ENCODE measurements around the gene TMEM198. TPM values are rescaled to one million over a fixed set of nuclear protein-coding genes. Genes with fewer than 3 reads are reported as not detected.

TMEM198 gene
- 0.97 and 0.99 TPM in 2 replicates for polyA plus RNA-seq

GRCh38 chr2:219543596-219544358 is at the start of gene TMEM198, which contains the start of gene CHPF:
TMEM198 (plus strand) TSS chr2:219544028; CDS start chr2:219544728, 700 bp downstream.
CHPF (minus strand) TSS chr2:219543809; CDS start chr2:219543538, 271 bp downstream.

GRCh38 chr2:219498280-219499057 is 45.4 kb upstream of the TMEM198 start, which contains the start of gene GMPPA:
GMPPA (plus strand) TSS chr2:219498891; CDS start chr2:219499976, 1,085 bp downstream.

GRCh38 chr2:219514196-219514761 is 29.5 kb upstream of the TMEM198 start, which contains the start of gene ASIC4:
ASIC4 (plus strand) TSS chr2:219514482; CDS start chr2:219514725, 243 bp downstream.

GRCh38 chr2:219571311-219572236 is 27.7 kb downstream of the TMEM198 start, which contains the start of gene OBSL1:
OBSL1 (minus strand) TSS chr2:219571539; CDS start chr2:219571232, 307 bp downstream.

GRCh38 chr2:219572237-219573001 is 28.6 kb downstream of the TMEM198 start, which contains the start of gene INHA:
INHA (plus strand) TSS chr2:219572310; CDS start chr2:219572375, 65 bp downstream.

GRCh38 chr2:219597552-219598307 is 53.9 kb downstream of the TMEM198 start, which contains the start of gene STK11IP:
STK11IP (plus strand) TSS chr2:219597857; CDS start chr2:219598120, 263 bp downstream.

Other genes with a start within 250 kb of the TMEM198 start
- gene PTPRN, start 234.6 kb upstream of the TMEM198 start, polyA plus RNA-seq = 89.5 and 103 TPM in 2 replicates
- 6.5 TPM in 1 of 2 replicates, not detected in the other for gene RESP18, start 211.3 kb upstream of the TMEM198 start, polyA plus RNA-seq
- 14.2 and 14.7 TPM in 2 replicates for gene DNPEP, start 156.1 kb upstream of the TMEM198 start, polyA plus RNA-seq
- gene DES, start 125.7 kb upstream of the TMEM198 start, polyA plus RNA-seq = not detected in 2 replicates
- 1.5 and 3.0 TPM in 2 replicates for gene SPEG, start 109.2 kb upstream of the TMEM198 start, polyA plus RNA-seq
- gene GMPPA, start 45.1 kb upstream of the TMEM198 start, polyA plus RNA-seq = 2.8 and 5.3 TPM in 2 replicates
- gene ASIC4, start 29.5 kb upstream of the TMEM198 start, polyA plus RNA-seq = not detected in 2 replicates
- gene CHPF, start 219 bp upstream of the TMEM198 start, polyA plus RNA-seq = 3.1 and 10.5 TPM in 2 replicates
- 11.5 and 14.0 TPM in 2 replicates for gene OBSL1, start 27.5 kb downstream of the TMEM198 start, polyA plus RNA-seq
- gene INHA, start 28.3 kb downstream of the TMEM198 start, polyA plus RNA-seq = 0.60 and 1.7 TPM in 2 replicates
- gene STK11IP, start 53.8 kb downstream of the TMEM198 start, polyA plus RNA-seq = 0.06 and 0.90 TPM in 2 replicates
- gene SLC4A3, start 83.6 kb downstream of the TMEM198 start, polyA plus RNA-seq = 5.3 and 7.6 TPM in 2 replicates

All from Purkinje cell (primary cell).